BLaER1 (cell line): ENCODE results near the gene SCARB1.
A peak's percentile ranks its signal among the peaks of the same experiment; 100 is the strongest.

Source experiments
- H3K27ac ChIP-seq: shearing (Covaris generic); formaldehyde crosslinking; 2 replicates; pipeline ENCODE4 v1.8.1; 2022
- H3K27me3 ChIP-seq: shearing (Covaris generic); formaldehyde crosslinking; 2 replicates; pipeline ENCODE4 v1.8.1; 2022
- H3K36me3 ChIP-seq: shearing (Covaris generic); formaldehyde crosslinking; 2 replicates; pipeline ENCODE4 v1.8.1; 2022
- H3K4me1 ChIP-seq: shearing (Covaris generic); formaldehyde crosslinking; 2 replicates; pipeline ENCODE4 v1.8.1; 2022
- H3K4me2 ChIP-seq: shearing (Covaris generic); formaldehyde crosslinking; 2 replicates; pipeline ENCODE4 v1.8.1; 2022
- H3K4me3 ChIP-seq: shearing (Covaris generic); formaldehyde crosslinking; 2 replicates; pipeline ENCODE4 v1.8.1; 2022
- H3K9ac ChIP-seq: shearing (Covaris generic); formaldehyde crosslinking; 2 replicates; pipeline ENCODE4 v1.8.1; 2022
- H3K9me3 ChIP-seq: shearing (Covaris generic); formaldehyde crosslinking; 2 replicates; pipeline ENCODE4 v1.8.1; 2022
- H4K20me1 ChIP-seq: shearing (Covaris generic); formaldehyde crosslinking; 2 replicates; pipeline ENCODE4 v1.8.1; 2022
- Cebpa-rat ChIP-seq: shearing (Covaris generic); IDR thresholded peaks from 2 replicates; pipeline ENCODE4 v1.8.1; 2022

Gene SCARB1

DNA sequence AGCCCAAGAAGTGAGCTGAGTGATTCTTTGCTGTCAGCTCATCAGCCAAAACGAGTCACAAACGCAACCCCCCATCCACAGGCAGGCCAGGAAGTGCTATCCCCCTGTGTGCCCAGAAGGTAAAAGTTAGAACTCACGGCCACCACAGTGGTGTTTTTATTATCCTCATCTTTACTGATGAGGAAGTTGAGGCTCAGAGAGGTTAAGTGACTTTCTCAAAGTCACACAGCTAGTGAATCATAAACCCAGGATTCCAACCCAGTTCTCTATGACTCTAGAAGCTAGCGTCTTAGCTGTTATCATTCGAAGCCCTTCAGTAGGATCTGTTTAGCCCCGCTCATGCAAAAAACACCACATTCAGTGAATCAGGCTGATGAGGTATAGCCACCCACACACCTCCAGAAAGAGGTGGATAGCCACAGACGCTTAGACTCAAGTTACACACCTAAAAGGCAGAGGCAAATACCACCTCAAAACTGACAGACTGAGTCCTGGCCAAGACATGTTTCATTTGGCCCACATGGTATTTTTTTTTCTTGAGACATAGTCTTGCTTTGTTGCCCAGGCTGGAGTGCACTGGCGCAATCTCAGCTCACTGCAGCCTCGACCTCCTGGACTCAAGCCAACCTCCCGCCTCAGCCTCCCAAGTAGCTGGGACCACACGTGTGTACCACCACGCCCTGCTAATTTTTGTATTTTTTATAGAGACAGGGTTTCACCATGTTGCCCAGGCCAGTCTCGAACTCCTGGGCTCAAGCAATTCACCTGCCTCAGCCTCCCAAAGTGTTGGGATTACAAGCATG lies 100.7 kb downstream of the SCARB1 start:
- TF ChIP-seq Cebpa-rat = no peak
- Histone ChIP-seq H3K4me2 (peak overlapping the region; percentile 56), H3K4me3 (no peak overlapping the region), H3K4me1 (peaks cover 97% of the 10 kb centered on the region), H3K9ac (no peak overlapping the region), H3K36me3 (no peaks in the 10 kb centered on the region), H3K27ac (no peak overlapping the region), H4K20me1 (no peaks in the 10 kb centered on the region), H3K9me3 (peaks cover 10% of the 10 kb centered on the region), H3K27me3 (no peaks in the 10 kb centered on the region)

- Histone ChIP-seq H3K36me3 (no peaks in the 10 kb centered on the region), H3K4me1 (peaks cover 99% of the 10 kb centered on the region)
- TF ChIP-seq Cebpa-rat = no peak
Observed at GRCh38 chr12:124762384-124762783, 101.3 kb downstream of the SCARB1 start.

GRCh38 chr12:124761871-124762270 lies 101.8 kb downstream of the SCARB1 start:
- Histone ChIP-seq H3K4me1 (peaks cover 99% of the 10 kb centered on the region), H3K27ac (no peak overlapping the region), H3K9ac (no peak overlapping the region), H3K36me3 (no peaks in the 10 kb centered on the region), H3K27me3 (no peaks in the 10 kb centered on the region), H3K4me2 (peak overlapping the region; percentile 56), H4K20me1 (no peaks in the 10 kb centered on the region), H3K4me3 (no peak overlapping the region), H3K9me3 (peaks cover 16% of the 10 kb centered on the region)
- no peak for TF ChIP-seq Cebpa-rat

More at GRCh38 chr12:124762384-124762783, 101.3 kb downstream of the SCARB1 start:
- Histone ChIP-seq H3K4me2 (peak overlapping the region; percentile 56; the same call in 1 of the 2 replicates), H3K27ac (no peak overlapping the region), H4K20me1 (no peaks in the 10 kb centered on the region), H3K9ac (no peak overlapping the region), H3K27me3 (no peaks in the 10 kb centered on the region), H3K4me3 (no peak overlapping the region), H3K9me3 (peaks cover 11% of the 10 kb centered on the region)

DNA sequence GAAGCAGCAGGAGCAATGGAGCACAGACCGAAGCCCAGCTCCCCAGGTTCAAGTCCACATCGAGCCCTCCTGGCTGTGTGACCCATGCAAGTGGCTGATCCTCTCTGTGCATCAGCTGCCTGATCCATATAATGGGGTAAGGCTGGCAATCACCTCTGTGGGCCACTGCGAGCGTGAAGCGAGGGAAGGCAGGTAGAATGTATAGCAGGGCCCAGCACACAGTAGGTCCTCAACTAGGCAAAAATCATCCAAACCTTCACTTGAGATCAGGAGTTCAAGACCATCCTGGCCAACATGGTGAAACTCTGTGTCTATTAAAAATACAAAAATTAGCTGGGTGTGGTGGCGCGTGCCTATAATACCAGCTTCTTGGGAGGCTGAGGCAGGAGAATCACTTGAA lies 102.6 kb downstream of the SCARB1 start:
- H3K4me1 ChIP-seq = peaks cover 99% of the 10 kb centered on the region
- no peaks in the 10 kb centered on the region for H3K27me3 ChIP-seq

DNA sequence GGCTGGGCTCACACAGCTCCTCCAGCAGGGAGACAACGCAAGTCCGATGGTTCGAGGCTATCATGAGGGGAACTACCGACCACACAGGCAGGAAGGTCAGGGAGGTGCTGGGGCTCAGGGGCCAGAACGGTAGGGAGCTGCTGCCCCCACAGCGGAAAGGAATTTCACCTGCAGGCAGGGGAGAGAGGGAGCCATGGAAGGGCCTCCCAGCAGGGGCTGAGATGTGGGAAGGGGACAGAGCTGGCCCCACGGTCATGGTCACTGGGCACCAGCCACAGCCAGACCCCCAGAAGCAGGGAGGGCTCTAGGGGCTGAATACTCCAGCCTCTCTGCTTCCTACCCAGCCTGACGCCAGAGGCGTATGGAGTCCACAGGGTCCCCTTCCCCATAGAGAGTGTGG lies 103.1 kb downstream of the SCARB1 start:
- Histone ChIP-seq H3K27ac (peak overlapping the region; percentile 43; the same call in 1 of the 2 replicates), H4K20me1 (no peaks in the 10 kb centered on the region), H3K36me3 (no peaks in the 10 kb centered on the region), H3K4me3 (no peak overlapping the region), H3K27me3 (no peaks in the 10 kb centered on the region), H3K4me2 (peak overlapping the region; percentile 85), H3K4me1 (peaks cover 99% of the 10 kb centered on the region), H3K9ac (no peak overlapping the region), H3K9me3 (peaks cover 17% of the 10 kb centered on the region)
- no peak for TF ChIP-seq Cebpa-rat

More for the DNA sequence above, 102.6 kb downstream of the SCARB1 start:
- Histone ChIP-seq H3K4me2 (peak overlapping the region; percentile 85), H3K9ac (no peak overlapping the region), H3K4me3 (no peak overlapping the region), H3K9me3 (peaks cover 17% of the 10 kb centered on the region), H3K36me3 (no peaks in the 10 kb centered on the region), H3K27ac (peak overlapping the region; percentile 43; the same call in 1 of the 2 replicates), H4K20me1 (no peaks in the 10 kb centered on the region)
- no peak for TF ChIP-seq Cebpa-rat

- Histone ChIP-seq H3K9ac (peak overlapping the region; percentile 43; the same call in 1 of the 2 replicates), H3K27ac (peak overlapping the region; percentile 43), H3K4me2 (peak overlapping the region; percentile 85), H3K27me3 (no peaks in the 10 kb centered on the region), H4K20me1 (no peaks in the 10 kb centered on the region), H3K4me1 (peaks cover 99% of the 10 kb centered on the region), H3K9me3 (peaks cover 17% of the 10 kb centered on the region), H3K36me3 (no peaks in the 10 kb centered on the region), H3K4me3 (no peak overlapping the region)
- TF ChIP-seq Cebpa-rat = no peak
Observed at GRCh38 chr12:124759841-124760503, 103.7 kb downstream of the SCARB1 start.

DNA sequence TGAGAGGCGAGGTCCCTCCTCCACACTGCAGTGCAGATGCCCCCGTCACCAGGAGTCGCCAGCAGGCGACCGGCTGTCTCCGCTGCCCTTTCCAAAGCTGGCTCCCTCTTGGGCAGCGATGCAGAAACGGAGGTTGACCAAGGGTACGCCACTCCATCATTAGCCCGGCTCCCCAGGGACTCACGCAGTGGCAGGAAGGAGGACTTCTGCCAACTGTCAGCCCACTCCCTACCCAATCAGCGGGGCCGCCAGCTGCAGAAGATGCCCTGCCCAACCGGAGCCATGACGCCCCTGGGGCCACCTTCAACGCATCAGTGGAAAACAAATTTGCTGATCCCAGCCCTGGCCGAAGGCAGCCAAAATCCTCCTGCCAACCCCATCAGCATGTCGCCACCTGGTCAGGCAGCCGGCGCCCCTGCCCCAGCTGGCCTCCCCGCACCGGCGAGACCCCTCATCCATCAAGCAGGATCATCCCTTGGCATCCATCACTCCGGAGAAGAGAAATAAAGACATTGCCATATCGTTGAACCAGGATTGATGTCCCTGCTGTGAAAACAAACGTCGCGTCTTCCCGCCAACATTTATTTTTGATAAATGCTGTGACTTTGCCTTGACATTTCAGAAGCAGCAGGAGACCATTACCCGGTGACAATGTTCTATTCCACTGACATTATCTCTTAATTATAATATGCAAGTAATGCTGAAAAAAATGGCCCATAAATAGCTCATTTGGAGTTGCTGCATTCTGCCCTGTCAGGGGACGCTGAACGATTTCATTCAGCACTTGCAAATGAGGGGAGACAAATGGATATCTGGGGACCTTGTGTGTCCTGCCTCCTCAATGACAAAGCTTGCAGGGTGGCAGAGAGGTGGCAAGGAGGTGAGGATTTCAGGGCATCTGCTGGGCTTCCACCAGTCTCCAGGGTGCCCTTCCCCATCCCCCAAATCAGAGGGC lies 105.1 kb downstream of the SCARB1 start:
- peak overlapping the region; percentile 85 for H3K4me2 ChIP-seq
- H3K36me3 ChIP-seq = no peaks in the 10 kb centered on the region
- no peak for TF ChIP-seq Cebpa-rat
- no peaks in the 10 kb centered on the region for H4K20me1 ChIP-seq
- H3K4me3 ChIP-seq = peak overlapping the region; percentile 49
- peak overlapping the region; percentile 43; the same call in 1 of the 2 replicates for H3K9ac ChIP-seq
- peak overlapping the region; percentile 43 for H3K27ac ChIP-seq
- H3K27me3 ChIP-seq = no peaks in the 10 kb centered on the region
- peaks cover 12% of the 10 kb centered on the region for H3K9me3 ChIP-seq
- H3K4me1 ChIP-seq = peaks cover 100% of the 10 kb centered on the region

GRCh38 chr12:124757329-124757728 lies 106.3 kb downstream of the SCARB1 start:
- no peaks in the 10 kb centered on the region for H4K20me1 ChIP-seq
- no peaks in the 10 kb centered on the region for H3K27me3 ChIP-seq
- H3K27ac ChIP-seq = peak overlapping the region; percentile 43; the same call in 1 of the 2 replicates
- H3K4me1 ChIP-seq = peaks cover 100% of the 10 kb centered on the region
- peaks cover 12% of the 10 kb centered on the region for H3K9me3 ChIP-seq
- peak overlapping the region; percentile 85 for H3K4me2 ChIP-seq
- H3K36me3 ChIP-seq = no peaks in the 10 kb centered on the region
- H3K9ac ChIP-seq = no peak overlapping the region
- H3K4me3 ChIP-seq = no peak overlapping the region
- no peak for TF ChIP-seq Cebpa-rat

DNA sequence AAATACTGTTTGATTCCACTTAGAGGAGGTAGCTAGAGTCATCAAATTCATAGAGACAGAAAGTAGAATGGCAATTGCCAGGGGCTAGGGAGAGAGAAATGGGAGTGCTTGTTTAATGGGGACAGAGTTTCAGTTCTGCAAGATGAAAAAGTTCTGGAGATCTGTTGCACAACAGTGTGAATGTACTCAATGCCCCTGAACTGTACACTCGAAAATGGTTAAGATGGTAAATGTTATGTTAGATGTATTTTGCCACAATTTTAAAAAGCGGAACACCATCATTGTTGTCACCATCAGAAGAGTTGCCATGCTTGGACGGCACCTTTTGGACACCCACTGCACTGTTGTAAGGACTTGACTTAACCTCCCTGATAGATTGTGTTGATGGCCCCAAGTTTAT lies 106.9 kb downstream of the SCARB1 start:
- Histone ChIP-seq H3K4me2 (peak overlapping the region; percentile 85), H3K9me3 (peaks cover 12% of the 10 kb centered on the region)

More for the DNA sequence above, 106.9 kb downstream of the SCARB1 start:
- Histone ChIP-seq H3K4me1 (peaks cover 100% of the 10 kb centered on the region), H3K27me3 (no peaks in the 10 kb centered on the region), H3K4me3 (no peak overlapping the region), H3K27ac (no peak overlapping the region), H4K20me1 (no peaks in the 10 kb centered on the region), H3K36me3 (no peaks in the 10 kb centered on the region), H3K9ac (no peak overlapping the region)
- TF ChIP-seq Cebpa-rat = peak; percentile 41; the same call in 1 of the 2 replicates
